ENCODE data around the gene SPRY1. TPM values are rescaled to one million over a fixed set of nuclear protein-coding genes. Genes with fewer than 3 reads are reported as not detected.

Gene SPRY1
- total RNA-seq, 4 donors from 2014 or later = 168 to 308 (median 256) TPM

GRCh38 chr4:123351713-123352112 is 44.9 kb upstream of the SPRY1 start:
- ATAC-seq (ENCODE audit: low FRiP score) = no peak
- DNase-seq (ENCODE audit: low spot score) = no peak
- no peak for TF ChIP-seq CTCF (IDR thresholded peaks at IDR 0.05)

GRCh38 chr4:123352240-123352945 is 44.2 kb upstream of the SPRY1 start:
- TF ChIP-seq CTCF (IDR thresholded peaks at IDR 0.05) = no peak
- DNase-seq (ENCODE audit: low spot score) (no peak), ATAC-seq (ENCODE audit: low FRiP score) (no peak)

- DNase-seq (ENCODE audit: low spot score) (no peak), ATAC-seq (ENCODE audit: low FRiP score) (no peak)
- TF ChIP-seq CTCF (IDR thresholded peaks at IDR 0.05) = no peak
Measured at GRCh38 chr4:123352966-123353365, 43.6 kb upstream of the SPRY1 start.

GRCh38 chr4:123353656-123354055 is 42.9 kb upstream of the SPRY1 start:
- DNase-seq (ENCODE audit: low spot score) (no peak), ATAC-seq (ENCODE audit: low FRiP score) (no peak)
- TF ChIP-seq CTCF (IDR thresholded peaks at IDR 0.05) = no peak

GRCh38 chr4:123354701-123355100 is 41.9 kb upstream of the SPRY1 start:
- ATAC-seq (ENCODE audit: low FRiP score) (no peak), DNase-seq (ENCODE audit: low spot score) (no peak)
- no peak for TF ChIP-seq CTCF (IDR thresholded peaks at IDR 0.05)

GRCh38 chr4:123356921-123357320 is 39.7 kb upstream of the SPRY1 start:
- no peak for TF ChIP-seq CTCF (IDR thresholded peaks at IDR 0.05)
- DNase-seq (ENCODE audit: low spot score) (no peak), ATAC-seq (ENCODE audit: low FRiP score) (no peak)
